ENCODE data around the gene ZDHHC14.

GRCh38 chr6:157511682-157512381, 130.8 kb downstream of the ZDHHC14 start:
- TF ChIP-seq RFX5 (IDR thresholded peaks at IDR 0.05) (no peak), KDM1A (IDR thresholded peaks at IDR 0.05; ENCODE audit: low read depth) (no peak), BCL3 (IDR thresholded peaks at IDR 0.05) (no peak), HOXA7 (CRISPR knock-in tag; IDR thresholded peaks at IDR 0.05) (no peak), CTCF (IDR thresholded peaks at IDR 0.05) (no peak), RAD21 (conservative IDR thresholded peaks at IDR 0.05 in 1 of 2, IDR thresholded peaks at IDR 0.05 in 1 of 2) (no peak), POLR2A (IDR thresholded peaks at IDR 0.05; ENCODE audit: low read length) (no peak), ZFP36 (IDR thresholded peaks at IDR 0.05; ENCODE audit: borderline replicate concordance, partially characterized antibody) (no peak), REST (IDR thresholded peaks at IDR 0.05) (no peak), MAZ (IDR thresholded peaks at IDR 0.05; ENCODE audit: borderline replicate concordance, low read depth, low read length) (no peak), RCOR1 (IDR thresholded peaks at IDR 0.05; ENCODE audit: low read depth, low read length) (no peak)

Data from A549 (cell line).